Endothelial cell (in vitro differentiated cells): ENCODE results near the gene NOTO. TPM values are rescaled to one million over a fixed set of nuclear protein-coding genes. Genes with fewer than 3 reads are reported as not detected.

Experiments
- DNase-seq: peaks from one replicate; pipeline ENCODE4 v3.0.0; 2021; ENCODE audit warnings: low spot score
- H3K27ac Mint-ChIP-seq: one replicate; pipeline ENCODE4 v1.8.0; 2021; ENCODE audit warnings: mixed read lengths, inconsistent platforms; ENCODE audit not compliant: unreplicated experiment
- H3K27me3 Mint-ChIP-seq: one replicate; pipeline ENCODE4 v1.8.0; 2021; ENCODE audit warnings: mild to moderate bottlenecking, moderate library complexity, mixed read lengths, inconsistent platforms; ENCODE audit not compliant: unreplicated experiment
- H3K36me3 Mint-ChIP-seq: one replicate; pipeline ENCODE4 v1.8.0; 2021; ENCODE audit warnings: mild to moderate bottlenecking, low read depth, mixed read lengths, inconsistent platforms; ENCODE audit not compliant: unreplicated experiment
- H3K4me1 Mint-ChIP-seq: one replicate; pipeline ENCODE4 v1.8.0; 2021; ENCODE audit warnings: mild to moderate bottlenecking, mixed read lengths, inconsistent platforms; ENCODE audit not compliant: unreplicated experiment
- H3K4me3 Mint-ChIP-seq: one replicate; pipeline ENCODE4 v1.8.0; 2021; ENCODE audit warnings: mild to moderate bottlenecking, mixed read lengths, inconsistent platforms; ENCODE audit not compliant: unreplicated experiment
- H3K9me3 Mint-ChIP-seq: one replicate; pipeline ENCODE4 v1.8.0; 2021; ENCODE audit warnings: mixed read lengths, inconsistent platforms; ENCODE audit not compliant: unreplicated experiment
- total RNA-seq: library from RNA; stranded (reverse); fragmentation: NEBNext Ultra II Directional; extraction: Animal tissue kit (Norgen Biotek cat#: 25700); gene quantifications from one replicate; pipeline ENCODE4 v1.2.1, GENCODE V29; 2021; ENCODE audit not compliant: unreplicated experiment
- TF ChIP-seq, protein P1 (sequence below): fragments of 200-600 bp; sonication (generic); IDR thresholded peaks from one replicate; pipeline ENCODE4 v1.5.0; 2021; ENCODE audit warnings: antibody characterized with exemption; ENCODE audit not compliant: unreplicated experiment

The NOTO gene
- total RNA-seq, 1 donor from 2014 or later, result not detected

DNA sequence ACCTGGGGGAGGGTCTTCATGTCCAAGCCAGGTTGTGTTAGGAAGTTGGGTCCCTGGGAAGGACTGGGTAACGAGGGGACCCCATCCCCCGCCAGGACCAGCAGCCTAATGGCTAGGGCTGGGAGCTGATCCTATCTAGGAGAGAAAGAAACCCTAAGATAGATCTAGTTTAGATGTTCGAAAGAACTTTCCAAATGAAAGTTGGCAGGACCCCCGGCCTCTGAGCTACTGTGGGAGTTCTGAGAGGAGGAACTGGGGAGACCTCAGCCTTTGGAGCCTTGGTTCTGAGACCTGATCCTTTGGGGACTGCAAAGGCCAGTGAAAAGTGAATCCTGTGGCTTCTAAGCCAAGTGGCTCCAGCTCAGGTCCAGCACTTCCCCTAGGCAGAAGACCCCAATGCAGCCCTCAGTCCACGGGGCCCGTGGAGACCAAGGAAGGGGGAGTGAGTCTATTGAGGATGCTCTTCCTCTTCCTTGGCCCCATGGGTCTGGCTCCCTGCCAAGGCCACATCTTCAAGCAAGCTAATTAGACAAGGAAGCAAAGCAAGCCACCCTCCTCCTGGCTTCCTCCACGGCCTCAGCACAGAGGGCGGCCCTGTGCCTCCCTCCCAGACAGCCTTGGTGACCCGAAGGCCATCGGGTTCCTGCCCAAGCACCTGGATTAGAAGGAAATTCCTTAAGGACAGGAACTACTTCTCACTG is 55.2 kb downstream of the NOTO start:
- Mint-ChIP-seq H3K27ac (no peak overlapping the region), H3K4me1 (no peaks in the 10 kb centered on the region), H3K4me3 (no peak overlapping the region), H3K27me3 (peaks cover 15% of the 10 kb centered on the region), H3K9me3 (no peaks in the 10 kb centered on the region), H3K36me3 (peaks cover 11% of the 10 kb centered on the region)
- TF ChIP-seq, protein P1, sequence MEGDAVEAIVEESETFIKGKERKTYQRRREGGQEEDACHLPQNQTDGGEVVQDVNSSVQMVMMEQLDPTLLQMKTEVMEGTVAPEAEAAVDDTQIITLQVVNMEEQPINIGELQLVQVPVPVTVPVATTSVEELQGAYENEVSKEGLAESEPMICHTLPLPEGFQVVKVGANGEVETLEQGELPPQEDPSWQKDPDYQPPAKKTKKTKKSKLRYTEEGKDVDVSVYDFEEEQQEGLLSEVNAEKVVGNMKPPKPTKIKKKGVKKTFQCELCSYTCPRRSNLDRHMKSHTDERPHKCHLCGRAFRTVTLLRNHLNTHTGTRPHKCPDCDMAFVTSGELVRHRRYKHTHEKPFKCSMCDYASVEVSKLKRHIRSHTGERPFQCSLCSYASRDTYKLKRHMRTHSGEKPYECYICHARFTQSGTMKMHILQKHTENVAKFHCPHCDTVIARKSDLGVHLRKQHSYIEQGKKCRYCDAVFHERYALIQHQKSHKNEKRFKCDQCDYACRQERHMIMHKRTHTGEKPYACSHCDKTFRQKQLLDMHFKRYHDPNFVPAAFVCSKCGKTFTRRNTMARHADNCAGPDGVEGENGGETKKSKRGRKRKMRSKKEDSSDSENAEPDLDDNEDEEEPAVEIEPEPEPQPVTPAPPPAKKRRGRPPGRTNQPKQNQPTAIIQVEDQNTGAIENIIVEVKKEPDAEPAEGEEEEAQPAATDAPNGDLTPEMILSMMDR, result no peak
- no peak for DNase-seq

DNA sequence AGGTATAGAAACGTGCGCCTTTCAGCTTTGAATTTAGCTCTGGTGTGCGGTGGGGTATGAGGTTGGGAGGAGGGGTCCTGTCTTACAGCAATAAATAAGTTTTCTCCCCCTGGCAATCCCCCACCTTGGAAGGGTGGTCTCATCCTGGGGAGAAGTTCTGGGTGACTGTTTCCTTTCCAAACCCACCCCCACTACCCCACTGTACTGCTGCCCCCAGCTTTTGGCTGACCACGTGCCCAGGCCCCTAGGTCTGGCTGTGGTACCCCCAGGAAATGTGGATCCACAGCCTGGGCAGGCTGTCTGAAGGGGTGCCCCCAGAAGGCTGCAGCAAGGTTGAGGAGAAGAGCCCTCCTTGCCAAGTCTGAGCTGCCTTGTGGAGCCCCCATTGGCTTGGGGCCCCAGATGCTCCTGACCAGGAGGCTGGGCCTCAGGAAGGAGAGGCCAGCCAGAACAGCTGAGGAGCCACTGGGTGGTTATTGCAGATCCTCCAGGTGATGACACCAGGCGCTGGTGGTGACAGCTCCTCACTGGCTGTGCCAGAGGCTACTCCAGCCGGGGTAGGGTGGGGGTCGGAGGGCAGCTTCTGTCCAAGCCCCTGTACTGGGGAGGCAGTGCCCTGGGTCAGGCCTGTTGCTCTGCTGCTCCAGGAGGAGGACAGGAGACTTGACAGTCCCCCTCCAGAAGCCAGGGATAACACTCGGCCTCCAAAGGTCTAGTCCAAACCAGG is 56.0 kb downstream of the NOTO start:
- H3K4me3 Mint-ChIP-seq, result no peak overlapping the region
- H3K27me3 Mint-ChIP-seq, result peaks cover 15% of the 10 kb centered on the region
- H3K27ac Mint-ChIP-seq, result no peak overlapping the region
- H3K4me1 Mint-ChIP-seq, result no peaks in the 10 kb centered on the region
- H3K36me3 Mint-ChIP-seq, result peaks cover 5% of the 10 kb centered on the region
- TF ChIP-seq, protein P1, result no peak
- no peak for DNase-seq
- no peaks in the 10 kb centered on the region for H3K9me3 Mint-ChIP-seq

DNA sequence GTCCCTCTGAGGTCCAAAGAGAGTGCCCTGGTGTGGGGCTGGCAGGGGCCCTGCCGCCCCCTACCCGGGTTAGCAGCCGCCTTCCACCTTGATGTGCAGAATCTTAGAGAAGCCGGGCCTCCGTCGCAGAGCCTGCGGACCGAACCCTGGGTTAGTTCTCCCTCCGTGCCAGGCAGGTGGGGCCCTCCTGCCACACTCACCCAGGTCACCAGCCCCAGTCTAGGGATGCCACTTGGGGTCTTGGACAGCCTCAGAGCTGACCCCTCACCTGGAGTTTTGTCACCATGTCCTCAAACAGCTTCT is 56.5 kb downstream of the NOTO start:
- peaks cover 4% of the 10 kb centered on the region for H3K36me3 Mint-ChIP-seq
- H3K9me3 Mint-ChIP-seq, result no peaks in the 10 kb centered on the region
- no peak overlapping the region for H3K27ac Mint-ChIP-seq
- TF ChIP-seq, protein P1, result no peak
- DNase-seq, result no peak
- H3K4me3 Mint-ChIP-seq, result no peak overlapping the region
- peaks cover 15% of the 10 kb centered on the region for H3K27me3 Mint-ChIP-seq
- H3K4me1 Mint-ChIP-seq, result no peaks in the 10 kb centered on the region

DNA sequence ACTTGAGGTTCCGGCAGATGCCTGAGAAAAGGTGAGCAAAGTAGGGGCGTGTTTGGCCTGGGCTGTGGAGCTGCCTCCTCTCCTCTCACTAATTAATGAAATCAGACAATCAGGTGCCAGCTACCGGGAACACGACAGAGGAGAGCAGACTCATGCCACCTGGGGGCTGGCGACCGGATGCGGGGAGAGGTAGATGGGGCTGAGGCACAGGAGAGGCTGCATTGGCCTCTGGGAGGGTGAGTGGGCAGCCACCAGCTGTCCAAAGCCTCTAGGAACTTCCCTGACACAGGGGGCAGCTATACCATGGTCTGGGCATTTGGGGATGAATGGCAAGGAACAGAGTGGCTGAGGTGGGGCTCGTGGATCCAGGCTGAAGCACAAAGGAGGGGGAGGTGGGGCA is 56.9 kb downstream of the NOTO start:
- no peak for DNase-seq
- Mint-ChIP-seq H3K4me1 (no peaks in the 10 kb centered on the region), H3K9me3 (no peaks in the 10 kb centered on the region), H3K27me3 (peaks cover 15% of the 10 kb centered on the region), H3K4me3 (no peak overlapping the region), H3K36me3 (peaks cover 4% of the 10 kb centered on the region), H3K27ac (no peak overlapping the region)
- TF ChIP-seq, protein P1, result no peak

DNA sequence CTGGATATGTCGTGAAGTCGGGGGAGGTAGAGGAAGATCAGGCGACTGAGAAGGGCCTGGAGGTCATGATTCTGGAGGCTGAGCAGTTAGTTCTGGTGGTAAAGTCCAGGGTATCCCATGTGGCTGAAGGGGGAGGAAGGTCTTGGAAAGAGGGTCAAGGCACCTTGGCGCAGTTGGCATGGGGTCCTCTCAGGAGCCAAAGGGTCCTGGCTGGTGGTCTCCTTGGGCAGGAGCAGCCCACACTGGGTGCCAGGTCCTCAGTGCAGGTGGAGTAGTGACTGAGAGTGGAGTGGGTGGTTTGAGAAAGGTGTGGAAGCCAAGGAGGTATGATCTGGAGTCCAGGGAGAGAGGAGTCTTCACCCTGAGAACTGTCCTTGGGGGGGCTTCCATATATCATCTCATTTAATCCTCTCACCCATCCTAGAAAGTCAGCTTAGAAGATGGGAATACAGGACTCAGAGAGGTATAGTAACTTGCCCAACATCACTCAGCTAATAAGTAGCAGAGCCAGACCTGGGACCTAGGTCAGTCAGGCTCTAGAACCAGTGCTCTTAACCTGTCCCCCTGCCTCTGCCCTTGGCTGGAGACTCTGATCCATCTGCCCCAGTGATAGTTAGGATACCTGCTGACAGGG is 57.4 kb downstream of the NOTO start:
- H3K27ac Mint-ChIP-seq, result no peak overlapping the region

More for the DNA sequence above, 57.4 kb downstream of the NOTO start:
- Mint-ChIP-seq H3K4me1 (no peaks in the 10 kb centered on the region), H3K27me3 (peaks cover 15% of the 10 kb centered on the region), H3K4me3 (no peak overlapping the region), H3K9me3 (no peaks in the 10 kb centered on the region), H3K36me3 (peaks cover 4% of the 10 kb centered on the region)
- TF ChIP-seq, protein P1, result no peak
- DNase-seq, result no peak
